Muscle of leg (tissue), 11 donors: ENCODE results near the gene ZNF428. TPM values are rescaled to one million over a fixed set of nuclear protein-coding genes. Genes with fewer than 3 reads are reported as not detected.
A peak's percentile ranks its signal among the peaks of the same experiment; 100 is the strongest.

Experiments
- DNase-seq: peaks from one replicate; pipeline ENCODE4 v3.0.0; 2013
- H3K27ac ChIP-seq: one replicate; pipeline ENCODE4 v1.5.1; 2013; ENCODE audit warnings: mild to moderate bottlenecking, low read length, control low read depth
- H3K27me3 ChIP-seq: one replicate; pipeline ENCODE4 v1.6.1; 2013; ENCODE audit warnings: low read length; ENCODE audit not compliant: control insufficient read depth, insufficient read depth
- H3K36me3 ChIP-seq: one replicate; pipeline ENCODE4 v1.6.1; 2013; ENCODE audit warnings: low read length; ENCODE audit not compliant: control insufficient read depth, insufficient read depth
- H3K4me1 ChIP-seq: one replicate; pipeline ENCODE4 v1.6.1; 2013; ENCODE audit warnings: low read length; ENCODE audit not compliant: control insufficient read depth, insufficient read depth
- H3K4me3 ChIP-seq: one replicate; pipeline ENCODE4 v1.5.1; 2013; ENCODE audit warnings: low read length, control low read depth
- H3K9me3 ChIP-seq: replicated peaks from 2 replicates; pipeline ENCODE4 v1.6.1; 2013; ENCODE audit warnings: low read depth, low read length; ENCODE audit not compliant: control insufficient read depth
- WGBS: methylation state at CpG from one replicate; pipeline ENCODE4 v1.1.5; 2013; ENCODE audit warnings: missing lambda C conversion rate; ENCODE audit not compliant: insufficient coverage; 5-methylcytosine and 5-hydroxymethylcytosine counted together
- polyA plus RNA-seq, 8 donors: library from polyadenylated mRNA; unstranded; fragments of 120-200 nt; gene quantifications; one replicate each; pipeline versions ENCODE4 v1.2.1 to v1.2.3, GENCODE V29; 2013; ENCODE audit warnings: inconsistent platforms in 1 of 8, low replicate concordance in 1 of 8; ENCODE audit not compliant: insufficient read length in 8 of 8, insufficient read depth in 1 of 8
- total RNA-seq: library from RNA; stranded (reverse); fragments of 120-200 nt; gene quantifications from one replicate; pipeline ENCODE4 v1.2.4, GENCODE V29; 2013

Gene ZNF428
- total and polyA plus RNA-seq, 9 donors: 55.9 to 80.5 (median 71.7) TPM

- H3K4me3 ChIP-seq: no peak overlapping the region
- no peaks in the 10 kb centered on the region for H3K36me3 ChIP-seq
- peak overlapping the region; percentile 13 for H3K27ac ChIP-seq
- peaks cover 21% of the 10 kb centered on the region for H3K27me3 ChIP-seq
- H3K4me1 ChIP-seq: peaks cover 19% of the 10 kb centered on the region
- 4% methylated on average over 13 of the region's 17 CpGs for WGBS
- peak; percentile 38 for DNase-seq
- H3K9me3 ChIP-seq: no peaks in the 10 kb centered on the region
Measured at GRCh38 chr19:43634872-43635560, 15.6 kb upstream of the ZNF428 start.

- H3K27ac ChIP-seq: peak overlapping the region; percentile 13
- H3K9me3 ChIP-seq: no peaks in the 10 kb centered on the region
- peaks cover 19% of the 10 kb centered on the region for H3K27me3 ChIP-seq
- WGBS: 22% methylated on average over 1 of the region's 5 CpGs
- no peaks in the 10 kb centered on the region for H3K36me3 ChIP-seq
- H3K4me3 ChIP-seq: no peak overlapping the region
- DNase-seq: peak; percentile 34
- peaks cover 16% of the 10 kb centered on the region for H3K4me1 ChIP-seq
Measured at GRCh38 chr19:43634506-43634871, 15.1 kb upstream of the ZNF428 start.

GRCh38 chr19:43634068-43634467 lies 14.6 kb upstream of the ZNF428 start:
- H3K9me3 ChIP-seq: no peaks in the 10 kb centered on the region
- 81% methylated on average over 2 of the region's 5 CpGs for WGBS
- peaks cover 17% of the 10 kb centered on the region for H3K27me3 ChIP-seq

GRCh38 chr19:43633520-43633919 lies 14.1 kb upstream of the ZNF428 start:
- WGBS: no CpG with 5 or more reads among the region's 4 CpGs
- DNase-seq: no peak

More at GRCh38 chr19:43634068-43634467, 14.6 kb upstream of the ZNF428 start:
- DNase-seq: no peak
- Histone ChIP-seq H3K36me3 (no peaks in the 10 kb centered on the region), H3K4me3 (no peak overlapping the region), H3K4me1 (peaks cover 14% of the 10 kb centered on the region), H3K27ac (no peak overlapping the region)

GRCh38 chr19:43631491-43631890 lies 12.1 kb upstream of the ZNF428 start:
- Histone ChIP-seq H3K27me3 (peaks cover 5% of the 10 kb centered on the region), H3K4me3 (no peak overlapping the region), H3K9me3 (no peaks in the 10 kb centered on the region), H3K27ac (no peak overlapping the region), H3K4me1 (peaks cover 12% of the 10 kb centered on the region), H3K36me3 (no peaks in the 10 kb centered on the region)
- no peak for DNase-seq
- 87% methylated on average over 3 of the region's 5 CpGs for WGBS

More at GRCh38 chr19:43633520-43633919, 14.1 kb upstream of the ZNF428 start:
- no peaks in the 10 kb centered on the region for H3K9me3 ChIP-seq
- peaks cover 11% of the 10 kb centered on the region for H3K27me3 ChIP-seq
- no peak overlapping the region for H3K4me3 ChIP-seq
- H3K36me3 ChIP-seq: no peaks in the 10 kb centered on the region
- H3K27ac ChIP-seq: no peak overlapping the region
- peaks cover 12% of the 10 kb centered on the region for H3K4me1 ChIP-seq

GRCh38 chr19:43628646-43629326 lies 9.4 kb upstream of the ZNF428 start:
- Histone ChIP-seq H3K4me1 (no peaks in the 10 kb centered on the region), H3K27ac (no peak overlapping the region), H3K9me3 (no peaks in the 10 kb centered on the region), H3K4me3 (no peak overlapping the region), H3K36me3 (no peaks in the 10 kb centered on the region), H3K27me3 (no peaks in the 10 kb centered on the region)
- 75% methylated on average over 2 of the region's 3 CpGs for WGBS
- no peak for DNase-seq

- 39% methylated on average over 8 of the region's 17 CpGs for WGBS
- DNase-seq: no peak
- H3K4me3 ChIP-seq: no peak overlapping the region
- no peaks in the 10 kb centered on the region for H3K9me3 ChIP-seq
- H3K27me3 ChIP-seq: no peaks in the 10 kb centered on the region
- H3K27ac ChIP-seq: no peak overlapping the region
- no peaks in the 10 kb centered on the region for H3K36me3 ChIP-seq
- H3K4me1 ChIP-seq: no peaks in the 10 kb centered on the region
Measured at GRCh38 chr19:43626838-43627237, 7.4 kb upstream of the ZNF428 start.

- H3K9me3 ChIP-seq: no peaks in the 10 kb centered on the region
- DNase-seq: no peak
- WGBS: 78% methylated on average over 22 of the region's 32 CpGs
- no peaks in the 10 kb centered on the region for H3K36me3 ChIP-seq
- no peak overlapping the region for H3K27ac ChIP-seq
- no peaks in the 10 kb centered on the region for H3K4me1 ChIP-seq
- no peaks in the 10 kb centered on the region for H3K27me3 ChIP-seq
- H3K4me3 ChIP-seq: no peak overlapping the region
Measured at GRCh38 chr19:43625918-43626579, 6.6 kb upstream of the ZNF428 start.

GRCh38 chr19:43624933-43625332 lies 5.5 kb upstream of the ZNF428 start:
- Histone ChIP-seq H3K27ac (no peak overlapping the region), H3K4me3 (no peak overlapping the region), H3K36me3 (no peaks in the 10 kb centered on the region), H3K4me1 (peaks cover 5% of the 10 kb centered on the region), H3K27me3 (no peaks in the 10 kb centered on the region), H3K9me3 (no peaks in the 10 kb centered on the region)
- DNase-seq: peak; percentile 27
- WGBS: 17% methylated on average over 17 of the region's 30 CpGs

GRCh38 chr19:43623889-43624670 lies 4.7 kb upstream of the ZNF428 start:
- 73% methylated on average over 33 of the region's 35 CpGs for whole genome bisulfite sequencing
- no peaks in the 10 kb centered on the region for H3K36me3 ChIP-seq
- H3K9me3 ChIP-seq: no peaks in the 10 kb centered on the region

More at GRCh38 chr19:43623889-43624670, 4.7 kb upstream of the ZNF428 start:
- Histone ChIP-seq H3K4me1 (peaks cover 6% of the 10 kb centered on the region), H3K4me3 (no peak overlapping the region), H3K27me3 (no peaks in the 10 kb centered on the region), H3K27ac (no peak overlapping the region)
- DNase-seq: no peak
